Measurements from ENCODE around the gene ZBTB45. TPM values are rescaled to one million over a fixed set of nuclear protein-coding genes. Genes with fewer than 3 reads are reported as not detected.

ZBTB45 gene
- total and polyA plus RNA-seq, 10 of the 15 experiments (the other 5 are each of a cell fraction or from before 2014, with no cell fraction given) = 0.29 to 17.2 (median 4.2) TPM

GRCh38 chr19:58499021-58499927 is 20.3 kb downstream of the ZBTB45 start (continued):
- TF ChIP-seq ZNF687 (IDR thresholded peaks at IDR 0.05) (peak; percentile 53; the same call in 1 of the 2 replicates), BRCA1 (IDR thresholded peaks at IDR 0.05; ENCODE audit: low read depth, low read length) (no peak), SREBF2 (IDR thresholded peaks at IDR 0.05; ENCODE audit: low read length) (peak; percentile 37; the same call in 1 of the 2 replicates), HDGF (IDR thresholded peaks at IDR 0.05) (peak; percentile 80; the same call in 1 of the 2 replicates), CBX5 (IDR thresholded peaks at IDR 0.05; ENCODE audit: low read depth) (no peak), SIN3A (IDR thresholded peaks at IDR 0.05; ENCODE audit: low read depth, low read length) (0 out of 2 replicates have a peak, but pooled peaks have one; percentile 64), MAX (IDR thresholded peaks at IDR 0.05; ENCODE audit: low read depth, low read length) (peak; percentile 23; the same call in 1 of the 2 replicates), CTCF (IDR thresholded peaks at IDR 0.05 in 2 of 3, conservative IDR thresholded peaks at IDR 0.05 in 1 of 3; ENCODE audit: control insufficient read depth in 2 of 3, extremely low read depth in 1 of 3, insufficient read depth in 1 of 3, low read depth in 3 of 3, low read length in 3 of 3) (peak in 1 of 3 experiments; percentile 34; a peak in 2 of 6 replicates), ZBTB11 (CRISPR knock-in tag; IDR thresholded peaks at IDR 0.05) (peak; percentile 93), CREM (IDR thresholded peaks at IDR 0.05; ENCODE audit: low read depth) (peak; percentile 92), IKZF1 (conservative IDR thresholded peaks at IDR 0.05) (peak; percentile 91), CBFB (IDR thresholded peaks at IDR 0.05; ENCODE audit: low read depth) (peak; percentile 78; the same call in 1 of the 2 replicates), FOXK2 (IDR thresholded peaks at IDR 0.05) (peak; percentile 64), ZNF592 (IDR thresholded peaks at IDR 0.05) (no peak), PML (IDR thresholded peaks at IDR 0.05; ENCODE audit: low read length) (no peak)

Measured in GM12878 (cell line).